Measurements from ENCODE around the gene IGBP1. TPM values are rescaled to one million over a fixed set of nuclear protein-coding genes. Genes with fewer than 3 reads are reported as not detected.

The IGBP1 gene
- total RNA-seq, 1 experiment from 2014 or later = 35.2 TPM

DNA sequence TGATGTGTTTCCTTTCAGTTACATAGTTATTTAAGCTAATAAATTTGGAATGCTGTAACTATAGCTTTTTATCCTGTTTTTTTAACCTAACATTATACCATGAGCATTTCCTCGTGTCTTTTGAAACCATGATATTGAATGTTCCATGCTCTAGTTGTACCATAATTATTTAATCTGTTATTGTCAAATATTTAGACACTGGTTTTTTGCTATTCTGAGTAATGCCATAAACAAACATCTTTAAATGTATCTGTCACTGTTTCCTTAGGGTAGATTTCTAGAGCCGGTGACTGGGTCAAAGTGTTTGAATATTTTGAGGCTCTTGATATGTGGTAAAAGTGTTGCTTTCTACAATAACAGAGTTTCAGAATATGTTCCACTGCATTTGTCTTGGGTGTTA lies 5.4 kb downstream of the IGBP1 start:
- TF ChIP-seq EZH2 (IDR thresholded peaks at IDR 0.05; ENCODE audit: borderline replicate concordance, low read depth, low read length, poor library complexity, severe bottlenecking) (no peak), CTCF (conservative IDR thresholded peaks at IDR 0.05; ENCODE audit: low read depth, low read length) (no peak)
- H3K36me3 ChIP-seq (ENCODE audit: insufficient read depth, low read length, poor library complexity, severe bottlenecking) = peaks cover 2% of the 10 kb centered on the region
- CTCF ChIA-PET = no interaction called here
- H3K9me3 ChIP-seq (ENCODE audit: low read depth, low read length, poor library complexity, severe bottlenecking) = no peaks in the 10 kb centered on the region
- no peak for DNase-seq (ENCODE audit: low spot score)
- no peaks in the 10 kb centered on the region for H3K27me3 ChIP-seq (replicated peaks; ENCODE audit: insufficient read depth, low read depth, low read length, poor library complexity)
- no peak overlapping the region for H3K27ac ChIP-seq (ENCODE audit: low read depth, low read length, poor library complexity, severe bottlenecking)
- no peak overlapping the region for H3K4me3 ChIP-seq (ENCODE audit: low read depth, low read length, poor library complexity, severe bottlenecking)
- intact Hi-C loops (cut with micrococcal nuclease; ENCODE audit: unreplicated experiment) = no loop called here
- no peaks in the 10 kb centered on the region for H3K4me1 ChIP-seq (ENCODE audit: insufficient read depth, low read length, poor library complexity, severe bottlenecking)
- BruUV-seq (replicated peaks) = no TSS peak
- POLR2A ChIA-PET (ENCODE audit: low non-redundant PET) = no interaction called here

DNA sequence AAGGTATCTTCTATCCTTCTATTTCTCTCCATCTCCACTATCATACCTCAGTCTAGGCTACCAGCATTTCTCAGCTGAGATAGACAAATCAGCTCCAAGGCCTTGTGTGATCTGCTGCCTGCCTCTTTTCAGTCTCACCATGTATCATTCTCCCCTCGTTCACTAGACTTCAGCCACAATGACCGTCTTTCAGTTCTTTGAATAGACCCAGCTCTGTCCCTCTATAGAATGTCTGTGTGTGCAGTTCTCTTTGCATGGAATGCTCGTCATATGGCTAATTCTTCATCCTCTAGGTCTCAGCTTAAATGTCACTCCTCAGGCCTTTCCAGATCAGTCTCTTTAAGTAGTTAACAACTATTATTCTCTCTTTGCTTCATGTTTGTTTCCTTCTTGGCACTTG lies 6.5 kb downstream of the IGBP1 start:
- CTCF ChIA-PET = no interaction called here

DNA sequence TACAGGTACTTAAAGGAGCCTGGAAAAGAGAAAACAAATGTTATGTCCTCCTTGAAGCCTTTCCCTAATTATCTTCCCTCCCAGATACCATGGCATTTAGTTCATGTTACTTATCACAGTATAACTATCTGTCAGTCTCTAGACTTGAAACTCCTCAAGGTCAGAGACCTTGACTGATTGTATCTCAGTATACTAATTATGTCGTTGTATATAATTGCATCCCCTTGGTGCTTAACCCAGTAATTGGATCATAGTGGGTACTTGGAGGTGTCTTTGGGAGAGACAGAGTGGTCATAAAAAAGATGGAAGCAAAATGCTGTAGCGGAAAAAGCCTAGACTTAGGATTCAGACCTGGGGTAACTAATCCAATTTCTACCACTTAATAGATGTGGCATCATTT lies 8.1 kb downstream of the IGBP1 start:
- no peak for TF ChIP-seq EZH2 (IDR thresholded peaks at IDR 0.05; ENCODE audit: borderline replicate concordance, low read depth, low read length, poor library complexity, severe bottlenecking)
- TF ChIP-seq CTCF (conservative IDR thresholded peaks at IDR 0.05; ENCODE audit: low read depth, low read length) = no peak
- POLR2A ChIA-PET (ENCODE audit: low non-redundant PET) = no interaction called here
- H3K4me1 ChIP-seq (ENCODE audit: insufficient read depth, low read length, poor library complexity, severe bottlenecking) = no peaks in the 10 kb centered on the region
- H3K36me3 ChIP-seq (ENCODE audit: insufficient read depth, low read length, poor library complexity, severe bottlenecking) = peaks cover 2% of the 10 kb centered on the region
- CTCF ChIA-PET = no interaction called here
- intact Hi-C loops (cut with micrococcal nuclease; ENCODE audit: unreplicated experiment) = no loop called here
- H3K27ac ChIP-seq (ENCODE audit: low read depth, low read length, poor library complexity, severe bottlenecking) = no peak overlapping the region
- no peak overlapping the region for H3K4me3 ChIP-seq (ENCODE audit: low read depth, low read length, poor library complexity, severe bottlenecking)
- no TSS peak for BruUV-seq (replicated peaks)
- DNase-seq (ENCODE audit: low spot score) = no peak
- no peaks in the 10 kb centered on the region for H3K27me3 ChIP-seq (replicated peaks; ENCODE audit: insufficient read depth, low read depth, low read length, poor library complexity)
- no peaks in the 10 kb centered on the region for H3K9me3 ChIP-seq (ENCODE audit: low read depth, low read length, poor library complexity, severe bottlenecking)

More for the DNA sequence above, 6.5 kb downstream of the IGBP1 start:
- Histone ChIP-seq H3K27ac (ENCODE audit: low read depth, low read length, poor library complexity, severe bottlenecking) (no peak overlapping the region), H3K27me3 (replicated peaks; ENCODE audit: insufficient read depth, low read depth, low read length, poor library complexity) (no peaks in the 10 kb centered on the region), H3K36me3 (ENCODE audit: insufficient read depth, low read length, poor library complexity, severe bottlenecking) (peaks cover 2% of the 10 kb centered on the region), H3K4me3 (ENCODE audit: low read depth, low read length, poor library complexity, severe bottlenecking) (no peak overlapping the region), H3K4me1 (ENCODE audit: insufficient read depth, low read length, poor library complexity, severe bottlenecking) (no peaks in the 10 kb centered on the region), H3K9me3 (ENCODE audit: low read depth, low read length, poor library complexity, severe bottlenecking) (no peaks in the 10 kb centered on the region)
- TF ChIP-seq EZH2 (IDR thresholded peaks at IDR 0.05; ENCODE audit: borderline replicate concordance, low read depth, low read length, poor library complexity, severe bottlenecking) = no peak
- no TSS peak for BruUV-seq (replicated peaks)
- no peak for DNase-seq (ENCODE audit: low spot score)
- intact Hi-C loops (cut with micrococcal nuclease; ENCODE audit: unreplicated experiment) = no loop called here
- POLR2A ChIA-PET (ENCODE audit: low non-redundant PET) = interaction anchor here (0.5 kb wide), 1 partner anchor 81 kb away, joined by 3 read pairs; no protein-coding TSS in a partner anchor
